ENCODE data around the gene TUSC2.

GRCh38 chr3:50304601-50305000 lies 23.4 kb downstream of the TUSC2 start:
- TF ChIP-seq, protein P1, sequence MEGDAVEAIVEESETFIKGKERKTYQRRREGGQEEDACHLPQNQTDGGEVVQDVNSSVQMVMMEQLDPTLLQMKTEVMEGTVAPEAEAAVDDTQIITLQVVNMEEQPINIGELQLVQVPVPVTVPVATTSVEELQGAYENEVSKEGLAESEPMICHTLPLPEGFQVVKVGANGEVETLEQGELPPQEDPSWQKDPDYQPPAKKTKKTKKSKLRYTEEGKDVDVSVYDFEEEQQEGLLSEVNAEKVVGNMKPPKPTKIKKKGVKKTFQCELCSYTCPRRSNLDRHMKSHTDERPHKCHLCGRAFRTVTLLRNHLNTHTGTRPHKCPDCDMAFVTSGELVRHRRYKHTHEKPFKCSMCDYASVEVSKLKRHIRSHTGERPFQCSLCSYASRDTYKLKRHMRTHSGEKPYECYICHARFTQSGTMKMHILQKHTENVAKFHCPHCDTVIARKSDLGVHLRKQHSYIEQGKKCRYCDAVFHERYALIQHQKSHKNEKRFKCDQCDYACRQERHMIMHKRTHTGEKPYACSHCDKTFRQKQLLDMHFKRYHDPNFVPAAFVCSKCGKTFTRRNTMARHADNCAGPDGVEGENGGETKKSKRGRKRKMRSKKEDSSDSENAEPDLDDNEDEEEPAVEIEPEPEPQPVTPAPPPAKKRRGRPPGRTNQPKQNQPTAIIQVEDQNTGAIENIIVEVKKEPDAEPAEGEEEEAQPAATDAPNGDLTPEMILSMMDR (conservative IDR thresholded peaks at IDR 0.05; ENCODE audit: low read length) = no peak
- TF ChIP-seq EZH2phosphoT487 (IDR thresholded peaks at IDR 0.05; ENCODE audit: borderline replicate concordance) = no peak
